DOHH2 (cell line): Measurements from ENCODE around the gene RIBC2.

Experiments used
- H3F3A ChIP-seq: fragments of 200-600 bp; sonication (generic), shearing (Covaris generic); 2 replicates; pipeline ENCODE4 v1.6.0; 2016; ENCODE audit warnings: antibody characterized with exemption, mild to moderate bottlenecking; ENCODE audit not compliant: control insufficient read depth, insufficient read depth
- H3K27ac ChIP-seq: fragments of 200-600 bp; sonication (generic); 2 replicates; pipeline ENCODE4 v1.5.1; 2014; ENCODE audit warnings: low read depth, mild to moderate bottlenecking, low read length, moderate library complexity
- H3K27me3 ChIP-seq: fragments of 200-600 bp; sonication (generic); 2 replicates; pipeline ENCODE4 v1.6.1; 2014; ENCODE audit warnings: mild to moderate bottlenecking, low read length, mixed read lengths; ENCODE audit not compliant: control insufficient read depth
- H3K36me3 ChIP-seq: fragments of 200-600 bp; sonication (generic); 2 replicates; pipeline ENCODE4 v1.6.1; 2014; ENCODE audit warnings: mild to moderate bottlenecking, low read length, moderate library complexity, mixed read lengths; ENCODE audit not compliant: control insufficient read depth
- H3K4me1 ChIP-seq: fragments of 200-600 bp; sonication (generic); 2 replicates; pipeline ENCODE4 v1.6.1; 2014; ENCODE audit warnings: mild to moderate bottlenecking, low read length, mixed read lengths; ENCODE audit not compliant: control insufficient read depth
- H3K4me2 ChIP-seq: fragments of 200-600 bp; sonication (generic); 2 replicates; pipeline ENCODE4 v1.6.0; 2014; ENCODE audit warnings: mild to moderate bottlenecking, low read length, moderate library complexity
- H3K4me3 ChIP-seq: fragments of 200-600 bp; sonication (generic); 2 replicates; pipeline ENCODE4 v1.5.1; 2014; ENCODE audit warnings: mild to moderate bottlenecking, low read length, mixed read lengths
- H3K79me2 ChIP-seq: fragments of 200-600 bp; sonication (generic); 2 replicates; pipeline ENCODE4 v1.6.1; 2014; ENCODE audit warnings: mild to moderate bottlenecking, low read length, mixed read lengths; ENCODE audit not compliant: control insufficient read depth
- H3K9me2 ChIP-seq: fragments of 200-600 bp; sonication (generic); replicated peaks from 2 replicates; pipeline ENCODE4 v1.6.1; 2014; ENCODE audit warnings: mild to moderate bottlenecking, low read length, mixed read lengths; ENCODE audit not compliant: control insufficient read depth
- H3K9me3 ChIP-seq: fragments of 200-600 bp; sonication (generic); 2 replicates; pipeline ENCODE4 v1.6.1; 2014; ENCODE audit warnings: antibody characterized with exemption, low read length, mixed read lengths; ENCODE audit not compliant: control insufficient read depth, insufficient read depth
- H4K20me1 ChIP-seq: fragments of 200-600 bp; sonication (generic); 2 replicates; pipeline ENCODE4 v1.6.0; 2014; ENCODE audit warnings: low read depth, mild to moderate bottlenecking, antibody characterized with exemption, low read length, moderate library complexity; ENCODE audit not compliant: control insufficient read depth, insufficient read depth
- EZH2phosphoT487 ChIP-seq: fragments of 200-600 bp; sonication (generic); IDR thresholded peaks from 2 replicates; pipeline ENCODE4 v1.6.1; 2017; ENCODE audit warnings: borderline replicate concordance, mild to moderate bottlenecking, antibody characterized with exemption, low read length, moderate library complexity, mixed read lengths
- TF ChIP-seq, protein P1 (sequence below): fragments of 200-600 bp; sonication (generic); IDR thresholded peaks from one replicate; pipeline ENCODE4 v1.5.1; 2014; ENCODE audit warnings: antibody characterized with exemption, mild to moderate bottlenecking, low read depth, low read length; ENCODE audit not compliant: poor library complexity, severe bottlenecking

Gene RIBC2

DNA sequence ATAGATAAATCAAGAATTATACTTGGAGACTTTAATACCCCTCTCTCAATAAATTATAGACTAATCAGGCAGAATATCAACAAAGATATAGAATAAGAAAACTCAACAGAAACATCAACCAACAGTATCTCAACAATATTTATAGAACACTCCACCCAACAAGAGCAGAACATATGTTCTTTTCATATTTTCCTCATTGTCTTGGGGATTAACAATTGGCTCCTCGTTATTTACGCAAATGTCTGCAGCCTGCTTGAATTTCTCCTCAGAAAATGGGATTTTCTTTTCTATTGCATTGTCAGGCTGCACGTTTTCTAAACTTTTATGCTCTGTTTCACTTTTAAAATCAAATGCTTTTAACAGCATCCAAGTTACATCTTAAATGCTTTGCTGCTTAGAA, 52.1 kb downstream of the RIBC2 start:
- Histone ChIP-seq H3K4me2 (no peak overlapping the region), H3K79me2 (no peaks in the 10 kb centered on the region), H3K9me3 (no peaks in the 10 kb centered on the region), H3K36me3 (no peaks in the 10 kb centered on the region), H3K4me3 (no peak overlapping the region), H3K9me2 (no peaks in the 10 kb centered on the region), H3K27ac (no peak overlapping the region), H3F3A (no peaks in the 10 kb centered on the region), H3K27me3 (0 out of 2 replicates have a peak, but pooled peaks cover 7% of the 10 kb centered on the region), H4K20me1 (no peaks in the 10 kb centered on the region), H3K4me1 (no peaks in the 10 kb centered on the region)
- TF ChIP-seq, protein P1, sequence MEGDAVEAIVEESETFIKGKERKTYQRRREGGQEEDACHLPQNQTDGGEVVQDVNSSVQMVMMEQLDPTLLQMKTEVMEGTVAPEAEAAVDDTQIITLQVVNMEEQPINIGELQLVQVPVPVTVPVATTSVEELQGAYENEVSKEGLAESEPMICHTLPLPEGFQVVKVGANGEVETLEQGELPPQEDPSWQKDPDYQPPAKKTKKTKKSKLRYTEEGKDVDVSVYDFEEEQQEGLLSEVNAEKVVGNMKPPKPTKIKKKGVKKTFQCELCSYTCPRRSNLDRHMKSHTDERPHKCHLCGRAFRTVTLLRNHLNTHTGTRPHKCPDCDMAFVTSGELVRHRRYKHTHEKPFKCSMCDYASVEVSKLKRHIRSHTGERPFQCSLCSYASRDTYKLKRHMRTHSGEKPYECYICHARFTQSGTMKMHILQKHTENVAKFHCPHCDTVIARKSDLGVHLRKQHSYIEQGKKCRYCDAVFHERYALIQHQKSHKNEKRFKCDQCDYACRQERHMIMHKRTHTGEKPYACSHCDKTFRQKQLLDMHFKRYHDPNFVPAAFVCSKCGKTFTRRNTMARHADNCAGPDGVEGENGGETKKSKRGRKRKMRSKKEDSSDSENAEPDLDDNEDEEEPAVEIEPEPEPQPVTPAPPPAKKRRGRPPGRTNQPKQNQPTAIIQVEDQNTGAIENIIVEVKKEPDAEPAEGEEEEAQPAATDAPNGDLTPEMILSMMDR: no peak
- no peak for TF ChIP-seq EZH2phosphoT487

DNA sequence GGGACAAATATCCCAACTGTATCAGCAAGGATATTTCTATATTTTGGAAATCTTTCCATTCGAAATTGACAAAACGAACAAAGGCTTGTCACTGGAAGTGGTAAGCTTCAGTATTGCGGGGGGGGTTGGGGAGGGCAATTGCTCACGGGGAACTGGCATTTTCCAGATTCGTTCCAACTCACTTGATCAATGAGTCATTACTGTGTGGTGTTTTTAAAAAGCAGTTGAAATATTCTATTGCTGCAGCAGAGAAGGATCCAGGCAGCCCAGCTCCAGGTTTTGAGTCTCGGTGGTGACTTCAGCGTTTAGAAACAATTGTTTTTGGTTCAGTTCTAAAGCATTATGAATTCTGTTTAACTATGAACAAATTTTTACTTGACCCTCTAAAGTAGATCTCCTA, 55.4 kb downstream of the RIBC2 start:
- H3K27me3 ChIP-seq: 0 out of 2 replicates have a peak, but pooled peaks cover 7% of the 10 kb centered on the region
- H3K4me1 ChIP-seq: no peaks in the 10 kb centered on the region
- no peaks in the 10 kb centered on the region for H3K9me3 ChIP-seq
- no peak overlapping the region for H3K27ac ChIP-seq
- no peak overlapping the region for H3K4me3 ChIP-seq
- H4K20me1 ChIP-seq: no peaks in the 10 kb centered on the region
- H3K79me2 ChIP-seq: no peaks in the 10 kb centered on the region
- H3K4me2 ChIP-seq: no peak overlapping the region
- H3K9me2 ChIP-seq: no peaks in the 10 kb centered on the region
- no peaks in the 10 kb centered on the region for H3F3A ChIP-seq
- TF ChIP-seq, protein P1: no peak
- no peak for TF ChIP-seq EZH2phosphoT487
- H3K36me3 ChIP-seq: no peaks in the 10 kb centered on the region

DNA sequence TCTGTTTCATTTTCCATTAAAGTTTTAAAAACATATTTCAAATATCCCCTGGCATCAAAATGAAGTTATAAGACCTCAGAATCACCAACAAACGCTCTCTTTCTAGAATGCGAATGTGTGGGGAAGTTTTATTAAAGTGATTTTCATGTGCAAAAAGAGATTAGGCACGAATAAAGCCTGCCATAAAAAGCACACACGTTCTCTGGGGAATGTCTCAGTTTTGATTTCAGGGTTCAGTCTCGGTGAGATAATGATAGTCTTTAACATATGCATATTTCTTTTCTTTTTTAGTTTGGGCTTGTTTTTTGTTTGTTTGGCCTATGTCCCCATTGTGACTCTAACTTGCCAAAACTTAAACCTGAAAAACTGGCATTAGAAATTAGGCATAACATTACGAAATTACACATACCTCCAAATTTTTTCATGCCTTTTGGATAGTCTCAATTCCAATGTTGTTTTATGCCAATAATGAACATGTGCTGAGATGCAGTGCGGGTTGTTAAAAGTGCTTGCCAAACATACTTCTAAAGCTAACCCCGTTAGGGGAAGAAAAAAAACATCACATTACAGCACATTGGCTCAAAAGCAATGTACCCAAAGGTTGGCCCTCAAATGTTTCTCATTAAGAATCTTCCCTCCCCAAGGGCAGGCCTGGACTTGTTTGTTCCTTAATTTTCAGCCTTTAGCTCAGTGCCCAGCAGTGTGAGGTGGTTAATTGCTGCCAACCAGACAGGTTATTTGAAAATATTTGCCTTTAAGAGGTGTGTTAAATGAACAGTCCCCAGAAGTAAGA, 56.0 kb downstream of the RIBC2 start:
- Histone ChIP-seq H3K36me3 (no peaks in the 10 kb centered on the region), H3K9me3 (no peaks in the 10 kb centered on the region), H3F3A (no peaks in the 10 kb centered on the region), H3K4me3 (no peak overlapping the region), H4K20me1 (no peaks in the 10 kb centered on the region), H3K79me2 (no peaks in the 10 kb centered on the region), H3K9me2 (no peaks in the 10 kb centered on the region), H3K27me3 (0 out of 2 replicates have a peak, but pooled peaks cover 7% of the 10 kb centered on the region), H3K4me1 (no peaks in the 10 kb centered on the region), H3K27ac (no peak overlapping the region), H3K4me2 (no peak overlapping the region)
- no peak for TF ChIP-seq EZH2phosphoT487

DNA sequence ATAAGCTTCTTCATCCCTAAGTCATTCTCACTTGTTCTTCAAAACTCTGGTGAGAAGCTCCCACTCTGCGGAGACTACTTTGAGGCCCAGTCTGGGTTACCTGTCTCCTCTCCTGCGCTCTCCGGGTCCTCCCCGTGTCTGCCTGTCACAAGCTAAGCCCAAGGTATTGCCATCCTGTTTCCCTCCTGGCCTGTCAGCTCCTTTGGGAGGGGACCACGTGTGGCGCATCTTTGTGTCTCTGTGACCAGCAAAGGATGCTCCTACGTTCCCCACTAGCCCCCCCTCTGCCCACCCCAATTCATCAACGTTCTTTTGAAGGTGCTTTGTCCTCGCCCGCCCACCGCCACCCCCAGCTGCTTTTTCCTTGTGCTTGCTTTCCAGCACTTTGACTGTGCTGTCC, 57.4 kb downstream of the RIBC2 start:
- H3K36me3 ChIP-seq: no peaks in the 10 kb centered on the region
- no peaks in the 10 kb centered on the region for H3F3A ChIP-seq
- no peaks in the 10 kb centered on the region for H3K4me1 ChIP-seq
- H4K20me1 ChIP-seq: no peaks in the 10 kb centered on the region
- H3K9me2 ChIP-seq: no peaks in the 10 kb centered on the region
- H3K79me2 ChIP-seq: no peaks in the 10 kb centered on the region
- H3K4me2 ChIP-seq: no peak overlapping the region
- no peak overlapping the region for H3K4me3 ChIP-seq
- H3K27me3 ChIP-seq: 0 out of 2 replicates have a peak, but pooled peaks cover 7% of the 10 kb centered on the region
- H3K9me3 ChIP-seq: no peaks in the 10 kb centered on the region
- no peak overlapping the region for H3K27ac ChIP-seq
- TF ChIP-seq, protein P1: no peak
- no peak for TF ChIP-seq EZH2phosphoT487
